A549 (cell line): ENCODE measurements around the gene KIRREL1. TPM values are rescaled to one million over a fixed set of nuclear protein-coding genes. Genes with fewer than 3 reads are reported as not detected.

Source experiments
- ATAC-seq, 2 experiments: fragments of 200-7000 bp in 1 of 2; fragments of >200 bp in 1 of 2; cut with Nextera tagmentation in 1 of 2; cut with Tn5 transposase in 1 of 2; 3 replicates each; pipeline versions ENCODE4 v1.8.0 to v1.9.1; 2018 to 2020; ENCODE audit warnings: mild to moderate bottlenecking in 1 of 2, moderate library complexity in 1 of 2
- CTCF ChIA-PET: fragments of 300-600 bp; sonication (Branson Sonifier 250); formaldehyde crosslinking; extraction: SDS; loops from one replicate; lab custom pipeline; 2021; ENCODE audit warnings: antibody characterized with exemption, inconsistent platforms; lab: Yijun Ruan, JAX
- POLR2A ChIA-PET: fragments of 350-600 bp; formaldehyde crosslinking; extraction: SDS; loops from one replicate; lab custom pipeline; 2021; ENCODE audit warnings: antibody characterized with exemption, inconsistent platforms; lab: Yijun Ruan, JAX
- DNase-seq, 2 experiments: peaks; one replicate each; pipeline versions ENCODE4 v3.0.0 to v3.0.0-alpha.2; 2011 to 2016; ENCODE audit warnings: low read depth in 1 of 2, low spot score in 1 of 2
- FAIRE-seq: peaks from 2 replicates; lab custom pipeline; 2011; peaks lifted over from hg19 to GRCh38; lab: Jason Lieb, UNC
- H3K27ac ChIP-seq, 2 experiments: fragments of >200 bp; sonication (Bioruptor Twin); formaldehyde crosslinking; 3 replicates each; pipeline ENCODE4 v1.5.1; 2016 to 2017
- H3K4me1 ChIP-seq: fragments of >200 bp; sonication (Bioruptor Twin); formaldehyde crosslinking; 3 replicates; pipeline ENCODE4 v1.6.1; 2016
- H3K4me2 ChIP-seq: fragments of >200 bp; sonication (Bioruptor Twin); formaldehyde crosslinking; 3 replicates; pipeline ENCODE4 v1.6.1; 2016
- H3K4me3 ChIP-seq: fragments of >200 bp; sonication (Bioruptor Twin); formaldehyde crosslinking; 3 replicates; pipeline ENCODE4 v1.5.1; 2016
- H3K9me3 ChIP-seq: fragments of >200 bp; sonication (Bioruptor Twin); formaldehyde crosslinking; 3 replicates; pipeline ENCODE4 v1.6.1; 2016
- BCL3 ChIP-seq: fragments of >200 bp; sonication (Bioruptor Twin); formaldehyde crosslinking; IDR thresholded peaks from 3 replicates; pipeline ENCODE4 v1.6.1; 2016
- CHD2 ChIP-seq: fragments of 150-350 bp; IDR thresholded peaks from 2 replicates; pipeline ENCODE4 v1.6.1; 2014; ENCODE audit warnings: low read length; ENCODE audit not compliant: partially characterized antibody
- E2F6 ChIP-seq: IDR thresholded peaks from 2 replicates; pipeline ENCODE4 v1.6.1; 2012; ENCODE audit warnings: low read depth, borderline replicate concordance
- ESRRA ChIP-seq: fragments of 150-350 bp; IDR thresholded peaks from 2 replicates; pipeline ENCODE4 v1.6.1; 2014; ENCODE audit warnings: mild to moderate bottlenecking, low read length, borderline replicate concordance
- FOSB ChIP-seq: fragments of 250-450 bp; sonication (Bioruptor Pico); IDR thresholded peaks from 2 replicates; pipeline ENCODE4 v1.5.0; 2020; ENCODE audit warnings: mild to moderate bottlenecking, moderate library complexity
- FOXS1 ChIP-seq: fragments of 250-450 bp; sonication (Bioruptor Pico); IDR thresholded peaks from 2 replicates; pipeline ENCODE4 v1.5.0; 2020; ENCODE audit warnings: mild to moderate bottlenecking, moderate library complexity
- HDAC2 ChIP-seq: fragments of 200-600 bp; sonication (generic); IDR thresholded peaks from 2 replicates; pipeline ENCODE4 v1.6.1; 2016
- HOXA7 ChIP-seq: fragments of 250-450 bp; sonication (Bioruptor Pico); IDR thresholded peaks from 2 replicates; pipeline ENCODE4 v1.5.0; 2020; ENCODE audit warnings: mild to moderate bottlenecking, moderate library complexity
- HOXB5 ChIP-seq: fragments of 250-450 bp; sonication (Bioruptor Pico); IDR thresholded peaks from 2 replicates; pipeline ENCODE4 v1.5.0; 2020; ENCODE audit warnings: mild to moderate bottlenecking, moderate library complexity
- JUN ChIP-seq, 2 experiments: fragments of >200 bp; sonication (Bioruptor Twin); formaldehyde crosslinking; IDR thresholded peaks; 2 replicates in 1 of 2; 3 replicates in 1 of 2; pipeline ENCODE4 v1.6.1; 2016 to 2017
- JUNB ChIP-seq: fragments of >200 bp; sonication (Bioruptor Twin); formaldehyde crosslinking; IDR thresholded peaks from 2 replicates; pipeline ENCODE4 v1.6.1; 2016
- KDM1A ChIP-seq: fragments of 200-600 bp; sonication (generic); IDR thresholded peaks from 2 replicates; pipeline ENCODE4 v1.6.1; 2016; ENCODE audit warnings: low read depth, mild to moderate bottlenecking
- MAX ChIP-seq: IDR thresholded peaks from 2 replicates; pipeline ENCODE4 v1.6.1; 2012
- NR3C1 ChIP-seq: fragments of >200 bp; sonication (Bioruptor Twin); formaldehyde crosslinking; IDR thresholded peaks from 3 replicates; pipeline ENCODE4 v1.6.1; 2017
- POLR2AphosphoS2 ChIP-seq: conservative IDR thresholded peaks from 2 replicates; pipeline ENCODE4 v1.6.1; 2012; ENCODE audit warnings: low read length, improper control_type of control experiment, inconsistent platforms
- RCOR1 ChIP-seq: fragments of 150-350 bp; IDR thresholded peaks from 2 replicates; pipeline ENCODE4 v1.6.1; 2014; ENCODE audit warnings: antibody characterized with exemption, low read length, low read depth
- REST ChIP-seq: fragments of 200-600 bp; sonication (generic); IDR thresholded peaks from 2 replicates; pipeline ENCODE4 v1.6.1; 2016; ENCODE audit warnings: antibody characterized with exemption, mild to moderate bottlenecking, moderate library complexity
- RNF2 ChIP-seq: fragments of 200-600 bp; sonication (generic); IDR thresholded peaks from 2 replicates; pipeline ENCODE4 v1.6.1; 2016; ENCODE audit warnings: low read depth, mild to moderate bottlenecking, antibody characterized with exemption, moderate library complexity, borderline replicate concordance
- SREBF2 ChIP-seq: fragments of 450-650 bp; IDR thresholded peaks from 2 replicates; pipeline ENCODE4 v1.6.1; 2014; ENCODE audit warnings: mild to moderate bottlenecking, moderate library complexity
- TP53 ChIP-seq: fragments of 250-450 bp; sonication (Bioruptor Pico); IDR thresholded peaks from 2 replicates; pipeline ENCODE4 v1.5.0; 2021; ENCODE audit warnings: mild to moderate bottlenecking, moderate library complexity
- ZNF302 ChIP-seq: fragments of 250-450 bp; sonication (Bioruptor Pico); IDR thresholded peaks from 2 replicates; pipeline ENCODE4 v1.9.0; 2021; ENCODE audit warnings: inconsistent platforms, mild to moderate bottlenecking, moderate library complexity
- WGBS: methylation state at CpG from one replicate; pipeline ENCODE4 v1.1.6; 2017; ENCODE audit errors: missing lambda C conversion rate; 5-methylcytosine and 5-hydroxymethylcytosine counted together
- polyA plus RNA-seq, 4 experiments: library from polyadenylated mRNA; depleted of rRNA in 3 of 4; stranded (reverse); fragments of >200 nt; fragmentation: RNase III in 1 of 4; extraction: RNeasy Plus Mini Kit Qiagen cat#74134 plus additional on column Dnase treatment in 1 of 4; gene quantifications; 2 replicates in 3 of 4; 3 replicates in 1 of 4; pipeline ENCODE4 v1.2.3, GENCODE V29; 2011 to 2017

KIRREL1 gene
- polyA plus RNA-seq, 2 of the 4 experiments (the other 2 are of a cell fraction): 18.7 to 41.3 TPM

DNA sequence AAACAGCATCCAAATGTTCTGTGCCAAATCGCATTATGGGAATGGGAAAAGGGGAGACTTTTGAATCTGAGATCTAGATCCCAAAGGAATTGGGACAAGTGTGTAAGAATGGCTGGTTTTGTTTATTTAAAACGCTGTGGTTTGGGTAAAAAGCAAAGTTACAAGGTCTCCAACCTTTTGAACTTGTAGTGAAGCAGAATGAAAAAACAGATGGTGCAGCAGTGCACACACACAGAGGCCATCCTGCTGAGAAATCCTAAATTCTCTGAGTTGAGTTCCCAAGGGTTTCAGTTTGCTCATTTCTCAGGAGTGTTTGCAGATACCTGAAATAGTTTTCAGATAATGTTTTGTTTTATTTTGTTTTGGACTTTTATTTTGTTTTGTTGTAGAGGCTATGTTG is 107.1 kb downstream of the KIRREL1 start:
- 61% methylated on average over 2 of the region's 2 CpGs for WGBS
- Histone ChIP-seq H3K4me2 (no peak overlapping the region), H3K9me3 (no peaks in the 10 kb centered on the region), H3K4me1 (peaks cover 8% of the 10 kb centered on the region; the same call in 1 of the 3 replicates), H3K27ac (no peak overlapping the region), H3K4me3 (no peak overlapping the region)
- TF ChIP-seq JUNB (no peak), ZNF302 (CRISPR knock-in tag) (no peak), E2F6 (no peak), CHD2 (no peak), BCL3 (no peak), RCOR1 (no peak), POLR2AphosphoS2 (no peak), SREBF2 (no peak), FOXS1 (CRISPR knock-in tag) (no peak), FOSB (CRISPR knock-in tag) (no peak), ESRRA (no peak), REST (no peak), HOXA7 (CRISPR knock-in tag) (no peak), HDAC2 (no peak)
- ATAC-seq (no peak), FAIRE-seq (no peak), DNase-seq (no peak)
- ChIA-PET POLR2A (no interaction called here), CTCF (interaction anchor here (0.6 to 45.7 kb wide), 5 partner anchors 9 to 124 kb away, joined by 5 to 2212 read pairs (median 35); partner anchors contain the start of gene KIRREL1)

DNA sequence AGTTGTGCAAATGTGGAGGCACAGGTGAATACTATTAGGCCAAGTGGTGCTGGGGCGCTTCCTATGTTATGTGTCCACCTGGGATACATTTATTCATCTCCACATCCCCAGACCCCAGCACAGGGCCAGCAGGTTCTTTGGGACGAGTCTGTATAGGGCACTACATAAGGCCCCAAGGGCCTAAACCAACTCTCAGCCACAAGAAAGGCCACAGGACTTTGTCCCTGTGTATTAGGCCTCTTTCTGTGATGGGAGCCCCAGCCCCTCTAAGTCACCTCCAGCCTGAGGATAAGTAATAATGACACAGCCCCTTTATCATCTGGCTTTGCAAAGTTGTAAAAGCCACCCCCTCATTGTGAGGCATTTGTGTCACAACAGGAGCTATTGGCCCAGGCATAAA is 108.0 kb downstream of the KIRREL1 start:
- H3K27ac ChIP-seq: no peak overlapping the region
- 86% methylated on average over 2 of the region's 2 CpGs for WGBS

More for the DNA sequence above, 108.0 kb downstream of the KIRREL1 start:
- Histone ChIP-seq H3K4me2 (peak overlapping the region; percentile 17; the same call in 1 of the 3 replicates), H3K9me3 (no peaks in the 10 kb centered on the region), H3K4me3 (no peak overlapping the region), H3K4me1 (peaks cover 8% of the 10 kb centered on the region; the same call in 1 of the 3 replicates)
- ChIA-PET POLR2A (no interaction called here), CTCF (interaction anchor here (5.3 to 45.7 kb wide), 2 partner anchors 12 to 124 kb away, joined by 35 to 2212 read pairs; partner anchors contain the start of gene KIRREL1)
- ATAC-seq: peak in 1 of 2 experiments; percentile 13; a peak in 2 of 6 replicates
- no peak for DNase-seq
- FAIRE-seq: no peak
- TF ChIP-seq HOXB5 (CRISPR knock-in tag) (no peak), RNF2 (no peak), MAX (no peak), BCL3 (no peak), JUN (IDR thresholded peaks at IDR 0.05) (no peak), NR3C1 (no peak), FOXS1 (CRISPR knock-in tag) (no peak), TP53 (CRISPR knock-in tag) (no peak), CHD2 (no peak), KDM1A (no peak)
